SH-SY5Y (cell line): ENCODE results near the gene APLP2.

ENCODE experiments used
- GATA2 ChIP-seq: IDR thresholded peaks from 2 replicates; pipeline ENCODE4 v1.6.1; 2011; ENCODE audit warnings: mild to moderate bottlenecking, low read depth, low read length
- GATA3 ChIP-seq: IDR thresholded peaks from 2 replicates; pipeline ENCODE4 v1.6.1; 2011; ENCODE audit warnings: low read depth, mild to moderate bottlenecking, low read length, moderate library complexity

- no peak for TF ChIP-seq GATA2
- TF ChIP-seq GATA3: no peak
Observed at GRCh38 chr11:130071211-130071712, 1.6 kb downstream of the APLP2 start.
